RWPE2 (cell line): ENCODE data around the gene HELZ.
"Not testable (repeated sequence)": the region's sequence is repeated elsewhere in the genome, so short reads cannot be mapped to it uniquely, and the experiment has no call there.

Experiments used
- ATAC-seq: fragments of 200-7000 bp; cut with Tn5 transposase; 3 replicates; pipeline ENCODE4 v1.9.1; 2021; ENCODE audit warnings: low read depth
- DNase-seq: peaks from one replicate; pipeline ENCODE4 v3.0.0-alpha.2; 2020; ENCODE audit warnings: low spot score
- H3K27ac ChIP-seq: fragments of 450-650 bp; 2 replicates; pipeline ENCODE4 v1.5.1; 2017; ENCODE audit warnings: mild to moderate bottlenecking; ENCODE audit not compliant: poor library complexity, severe bottlenecking
- H3K27me3 ChIP-seq: fragments of 250-450 bp; sonication (Bioruptor Pico); 2 replicates; pipeline ENCODE4 v1.5.1; 2021; ENCODE audit warnings: mild to moderate bottlenecking, moderate library complexity; ENCODE audit not compliant: insufficient read depth, poor library complexity, severe bottlenecking
- H3K36me3 ChIP-seq: fragments of 250-450 bp; sonication (Bioruptor Pico); 2 replicates; pipeline ENCODE4 v1.5.1; 2020; ENCODE audit warnings: low read depth, mild to moderate bottlenecking, moderate library complexity
- H3K4me1 ChIP-seq: fragments of 250-450 bp; sonication (Bioruptor Pico); 2 replicates; pipeline ENCODE4 v1.5.1; 2021; ENCODE audit warnings: mild to moderate bottlenecking, moderate library complexity; ENCODE audit not compliant: insufficient read depth, poor library complexity, severe bottlenecking
- H3K4me3 ChIP-seq: fragments of 250-450 bp; sonication (Bioruptor Pico); 2 replicates; pipeline ENCODE4 v1.5.1; 2021; ENCODE audit warnings: mild to moderate bottlenecking, moderate library complexity; ENCODE audit not compliant: severe bottlenecking
- H3K9me3 ChIP-seq: fragments of 250-450 bp; sonication (Bioruptor Pico); 2 replicates; pipeline ENCODE4 v1.5.1; 2021; ENCODE audit warnings: mild to moderate bottlenecking, moderate library complexity; ENCODE audit not compliant: severe bottlenecking
- CTCF ChIP-seq: fragments of 450-650 bp; IDR thresholded peaks from one replicate; pipeline ENCODE4 v1.5.1; 2017; ENCODE audit warnings: mild to moderate bottlenecking, moderate library complexity; ENCODE audit not compliant: poor library complexity, severe bottlenecking

The HELZ gene

GRCh38 chr17:67098006-67098405, 147.0 kb downstream of the HELZ start:
- Histone ChIP-seq H3K4me3 (no peak overlapping the region), H3K27me3 (no peaks in the 10 kb centered on the region), H3K4me1 (peaks cover 2% of the 10 kb centered on the region), H3K9me3 (no peaks in the 10 kb centered on the region), H3K27ac (no peak overlapping the region), H3K36me3 (peaks cover 26% of the 10 kb centered on the region)
- DNase-seq, result no peak
- no peak for ATAC-seq
- no peak for TF ChIP-seq CTCF

- Histone ChIP-seq H3K9me3 (no peaks in the 10 kb centered on the region), H3K36me3 (peaks cover 28% of the 10 kb centered on the region), H3K27ac (no peak overlapping the region), H3K27me3 (no peaks in the 10 kb centered on the region), H3K4me3 (no peak overlapping the region), H3K4me1 (peaks cover 2% of the 10 kb centered on the region)
- ATAC-seq (no peak), DNase-seq (no peak)
- TF ChIP-seq CTCF, result no peak
Observed at GRCh38 chr17:67096609-67097008, 148.4 kb downstream of the HELZ start.

- Histone ChIP-seq H3K4me1 (peaks cover 2% of the 10 kb centered on the region), H3K27me3 (no peaks in the 10 kb centered on the region), H3K36me3 (peaks cover 27% of the 10 kb centered on the region), H3K27ac (no peak overlapping the region), H3K9me3 (no peaks in the 10 kb centered on the region), H3K4me3 (no peak overlapping the region)
- no peak for TF ChIP-seq CTCF
- ATAC-seq (no peak), DNase-seq (no peak)
Observed at GRCh38 chr17:67095803-67096202, 149.2 kb downstream of the HELZ start.

- DNase-seq, H3K4me1 ChIP-seq, H3K9me3 ChIP-seq, H3K4me3 ChIP-seq, ATAC-seq, H3K27me3 ChIP-seq, H3K27ac ChIP-seq: not testable (repeated sequence)
- H3K36me3 ChIP-seq, result peaks cover 33% of the 10 kb centered on the region
Observed at GRCh38 chr17:67095291-67095690, 149.7 kb downstream of the HELZ start.

- no peaks in the 10 kb centered on the region for H3K9me3 ChIP-seq
- no peaks in the 10 kb centered on the region for H3K27me3 ChIP-seq
- H3K4me1 ChIP-seq, result peaks cover 2% of the 10 kb centered on the region
- H3K27ac ChIP-seq, result no peak overlapping the region
- ATAC-seq (no peak), DNase-seq (no peak)
- TF ChIP-seq CTCF, result no peak
- peaks cover 38% of the 10 kb centered on the region for H3K36me3 ChIP-seq
- H3K4me3 ChIP-seq, result no peak overlapping the region
Observed at GRCh38 chr17:67093348-67093747, 151.6 kb downstream of the HELZ start.

GRCh38 chr17:67092710-67093109, 152.3 kb downstream of the HELZ start:
- not testable (repeated sequence) for H3K9me3 ChIP-seq, DNase-seq, H3K27ac ChIP-seq, H3K4me3 ChIP-seq, H3K27me3 ChIP-seq, ATAC-seq, H3K4me1 ChIP-seq
- peaks cover 41% of the 10 kb centered on the region for H3K36me3 ChIP-seq
